ENCODE measurements around the gene KRTAP3-2.
"Not testable (repeated sequence)": the region's sequence is repeated elsewhere in the genome, so short reads cannot be mapped to it uniquely, and the experiment has no call there.

Gene KRTAP3-2

GRCh38 chr17:40999563-40999962 is at the start of gene KRTAP3-2:
Gene KRTAP3-2, minus strand, starts transcription at chr17:40999906. Its CDS starts 53 bp downstream, at chr17:40999853.
- not testable (repeated sequence) for H3K9ac ChIP-seq (ENCODE audit: low read depth, low read length); H3K9me3 ChIP-seq (ENCODE audit: control insufficient read depth, insufficient read depth, low read length); H3K4me1 ChIP-seq (ENCODE audit: insufficient read depth, low read length); H3K36me3 ChIP-seq (ENCODE audit: insufficient read depth, low read length)

- Histone ChIP-seq H3K9me3 (ENCODE audit: control insufficient read depth, insufficient read depth, low read length) (no peaks in the 10 kb centered on the region; the same call in 1 of the 2 replicates), H3K4me1 (ENCODE audit: insufficient read depth, low read length) (peaks cover 7% of the 10 kb centered on the region; the same call in 1 of the 2 replicates), H3K36me3 (ENCODE audit: insufficient read depth, low read length) (no peaks in the 10 kb centered on the region), H3K9ac (ENCODE audit: low read depth, low read length) (no peak overlapping the region)
Measured at GRCh38 chr17:41049110-41049509, 49.4 kb upstream of the KRTAP3-2 start.

GRCh38 chr17:41048441-41048840 is 48.7 kb upstream of the KRTAP3-2 start:
- Histone ChIP-seq H3K9me3 (ENCODE audit: control insufficient read depth, insufficient read depth, low read length) (no peaks in the 10 kb centered on the region), H3K4me1 (ENCODE audit: insufficient read depth, low read length) (peaks cover 7% of the 10 kb centered on the region; the same call in 1 of the 2 replicates), H3K36me3 (ENCODE audit: insufficient read depth, low read length) (no peaks in the 10 kb centered on the region), H3K9ac (ENCODE audit: low read depth, low read length) (no peak overlapping the region)

GRCh38 chr17:41046735-41047465 is 47.2 kb upstream of the KRTAP3-2 start, which contains the start of gene KRTAP2-1:
Gene KRTAP2-1, minus strand, starts transcription at chr17:41047316. Its CDS starts 49 bp downstream, at chr17:41047267.
- H3K36me3 ChIP-seq (ENCODE audit: insufficient read depth, low read length); H3K9me3 ChIP-seq (ENCODE audit: control insufficient read depth, insufficient read depth, low read length); H3K4me1 ChIP-seq (ENCODE audit: insufficient read depth, low read length); H3K9ac ChIP-seq (ENCODE audit: low read depth, low read length): not testable (repeated sequence)

DNA sequence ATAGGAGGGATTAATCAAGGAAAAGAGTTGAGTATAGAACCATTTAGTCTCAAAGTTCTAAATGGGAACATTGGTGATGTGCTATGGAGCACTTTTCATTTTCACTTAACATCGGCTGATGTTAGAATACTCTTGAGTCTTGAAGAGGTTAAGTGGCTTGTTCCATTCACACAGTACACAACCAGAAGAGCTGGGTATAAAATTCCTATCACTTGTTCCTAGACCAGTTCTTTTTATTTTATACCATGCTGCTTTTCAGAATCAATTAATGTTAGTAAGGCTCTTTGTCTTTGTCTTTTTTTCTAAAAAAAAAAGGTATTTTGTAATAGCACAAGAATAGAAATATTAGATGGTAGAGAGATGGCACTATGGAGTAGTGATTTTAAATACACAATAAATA is 43.2 kb upstream of the KRTAP3-2 start:
- Histone ChIP-seq H3K9me3 (ENCODE audit: control insufficient read depth, insufficient read depth, low read length) (no peaks in the 10 kb centered on the region), H3K4me1 (ENCODE audit: insufficient read depth, low read length) (peaks cover 10% of the 10 kb centered on the region; the same call in 1 of the 2 replicates), H3K9ac (ENCODE audit: low read depth, low read length) (no peak overlapping the region), H3K36me3 (ENCODE audit: insufficient read depth, low read length) (no peaks in the 10 kb centered on the region)

DNA sequence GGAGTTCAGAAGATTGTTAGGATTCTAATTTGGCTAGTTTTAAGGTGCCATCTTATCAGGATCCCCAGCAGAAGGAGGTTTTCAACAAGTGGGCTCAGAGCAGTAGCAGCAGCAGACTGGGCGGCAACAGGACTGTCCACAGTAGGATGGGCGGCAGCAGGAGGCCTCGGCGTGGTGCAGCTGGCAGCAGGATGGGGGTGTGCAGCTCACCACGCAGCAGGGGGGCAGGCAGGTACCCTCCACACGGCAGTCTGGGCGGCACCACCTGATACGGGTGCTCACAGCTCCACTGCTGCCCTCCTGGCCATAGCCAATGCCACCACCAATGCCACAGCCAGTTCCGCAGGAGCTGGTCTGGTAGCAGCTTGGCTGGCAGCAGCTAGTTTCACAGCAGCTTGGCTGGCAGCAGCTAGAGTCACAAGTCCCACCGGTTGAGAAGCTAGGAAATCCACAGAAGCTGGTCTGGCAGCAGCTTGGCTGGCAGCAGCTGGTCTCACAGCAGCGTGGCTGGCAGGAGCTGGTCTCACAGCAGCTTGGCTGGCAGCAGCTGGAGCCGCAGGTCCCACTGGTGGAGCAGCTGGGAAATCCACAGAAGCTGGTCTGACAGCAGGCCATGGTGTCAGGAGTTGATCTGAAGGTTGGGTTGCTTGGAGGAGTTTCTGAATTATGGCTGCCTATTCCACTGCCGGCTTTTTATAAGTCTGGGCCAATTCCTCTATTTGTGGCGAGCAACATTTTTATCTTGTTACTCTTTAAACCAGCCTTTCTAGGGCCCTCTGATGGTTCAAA is 41.3 kb upstream of the KRTAP3-2 start, which contains the start of gene KRTAP1-1:
TSS of gene KRTAP1-1 (minus strand) at position 668 of the 789 bp plus-strand sequence. CDS start at position 615, 53 bp downstream.
- H3K9ac ChIP-seq (ENCODE audit: low read depth, low read length); H3K9me3 ChIP-seq (ENCODE audit: control insufficient read depth, insufficient read depth, low read length); H3K36me3 ChIP-seq (ENCODE audit: insufficient read depth, low read length): not testable (repeated sequence)
- H3K4me1 ChIP-seq (ENCODE audit: insufficient read depth, low read length), result peaks cover 12% of the 10 kb centered on the region; the same call in 1 of the 2 replicates

- Histone ChIP-seq H3K9me3 (ENCODE audit: control insufficient read depth, insufficient read depth, low read length) (no peaks in the 10 kb centered on the region), H3K9ac (ENCODE audit: low read depth, low read length) (no peak overlapping the region), H3K4me1 (ENCODE audit: insufficient read depth, low read length) (peaks cover 12% of the 10 kb centered on the region; the same call in 1 of the 2 replicates), H3K36me3 (ENCODE audit: insufficient read depth, low read length) (no peaks in the 10 kb centered on the region)
Measured at GRCh38 chr17:41037853-41038350, 38.2 kb upstream of the KRTAP3-2 start.

DNA sequence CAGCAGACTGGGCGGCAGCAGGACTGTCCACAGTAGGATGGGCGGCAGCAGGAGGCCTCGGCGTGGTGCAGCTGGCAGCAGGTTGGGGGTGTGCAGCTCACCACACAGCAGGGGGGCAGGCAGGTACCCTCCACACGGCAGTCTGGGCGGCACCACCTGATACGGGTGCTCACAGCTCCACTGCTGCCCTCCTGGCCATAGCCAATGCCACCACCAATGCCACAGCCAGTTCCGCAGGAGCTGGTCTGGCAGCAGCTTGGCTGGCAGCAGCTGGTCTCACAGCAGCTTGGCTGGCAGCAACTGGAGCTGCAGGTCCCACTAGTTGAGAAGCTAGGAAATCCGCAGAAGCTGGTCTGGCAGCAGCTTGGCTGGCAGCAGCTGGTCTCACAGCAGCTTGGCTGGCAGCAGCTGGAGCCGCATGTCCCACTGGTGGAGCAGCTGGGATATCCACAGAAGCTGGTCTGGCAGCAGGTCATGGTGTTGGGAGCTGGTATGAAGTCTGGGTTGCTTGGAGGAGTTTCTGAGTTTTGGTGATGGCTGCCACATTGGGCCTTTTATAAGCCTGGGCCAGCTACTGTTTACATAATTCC is 34.7 kb upstream of the KRTAP3-2 start, which contains the start of gene KRTAP1-3:
TSS of gene KRTAP1-3 (minus strand) at position 529 of the 590 bp plus-strand sequence. CDS start at position 476, 53 bp downstream.
- H3K9ac ChIP-seq (ENCODE audit: low read depth, low read length); H3K36me3 ChIP-seq (ENCODE audit: insufficient read depth, low read length); H3K9me3 ChIP-seq (ENCODE audit: control insufficient read depth, insufficient read depth, low read length): not testable (repeated sequence)
- peaks cover 12% of the 10 kb centered on the region; the same call in 1 of the 2 replicates for H3K4me1 ChIP-seq (ENCODE audit: insufficient read depth, low read length)

DNA sequence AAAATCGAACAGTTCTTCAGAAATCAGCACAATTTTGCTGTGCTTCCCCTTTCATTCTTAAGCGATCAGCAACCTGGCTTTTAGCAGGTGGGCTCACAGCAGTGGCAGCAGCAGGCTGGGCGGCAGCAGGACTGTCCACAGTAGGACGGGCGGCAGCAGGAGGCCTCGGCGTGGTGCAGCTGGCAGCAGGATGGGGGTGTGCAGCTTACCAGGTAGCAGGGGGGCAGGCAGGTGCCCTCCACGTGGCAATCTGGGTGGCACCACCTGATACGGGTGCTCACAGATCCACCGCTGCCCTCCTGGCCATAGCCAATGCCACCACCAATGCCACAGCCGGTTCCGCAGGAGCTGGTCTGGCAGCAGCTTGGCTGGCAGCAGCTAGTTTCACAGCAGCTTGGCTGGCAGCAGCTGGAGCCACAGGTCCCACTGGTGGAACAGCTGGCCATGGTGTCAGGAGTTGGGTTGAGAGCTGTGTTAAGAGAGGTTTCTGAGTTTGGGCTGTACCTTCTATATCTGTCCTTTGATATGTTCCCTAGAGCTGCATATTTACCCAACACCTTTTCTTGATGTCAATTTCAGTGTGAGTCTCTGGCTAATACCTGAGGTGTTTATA is 30.0 kb upstream of the KRTAP3-2 start, which contains the start of gene KRTAP1-4:
TSS of gene KRTAP1-4 (minus strand) at position 563 of the 613 bp plus-strand sequence. CDS start at position 446, 117 bp downstream.
- Histone ChIP-seq H3K9ac (ENCODE audit: low read depth, low read length) (no peak within 1 kb of the TSS), H3K4me1 (ENCODE audit: insufficient read depth, low read length) (no peaks in the 10 kb centered on the region), H3K9me3 (ENCODE audit: control insufficient read depth, insufficient read depth, low read length) (no peaks in the 10 kb centered on the region), H3K36me3 (ENCODE audit: insufficient read depth, low read length) (no peaks in the 10 kb centered on the region)

DNA sequence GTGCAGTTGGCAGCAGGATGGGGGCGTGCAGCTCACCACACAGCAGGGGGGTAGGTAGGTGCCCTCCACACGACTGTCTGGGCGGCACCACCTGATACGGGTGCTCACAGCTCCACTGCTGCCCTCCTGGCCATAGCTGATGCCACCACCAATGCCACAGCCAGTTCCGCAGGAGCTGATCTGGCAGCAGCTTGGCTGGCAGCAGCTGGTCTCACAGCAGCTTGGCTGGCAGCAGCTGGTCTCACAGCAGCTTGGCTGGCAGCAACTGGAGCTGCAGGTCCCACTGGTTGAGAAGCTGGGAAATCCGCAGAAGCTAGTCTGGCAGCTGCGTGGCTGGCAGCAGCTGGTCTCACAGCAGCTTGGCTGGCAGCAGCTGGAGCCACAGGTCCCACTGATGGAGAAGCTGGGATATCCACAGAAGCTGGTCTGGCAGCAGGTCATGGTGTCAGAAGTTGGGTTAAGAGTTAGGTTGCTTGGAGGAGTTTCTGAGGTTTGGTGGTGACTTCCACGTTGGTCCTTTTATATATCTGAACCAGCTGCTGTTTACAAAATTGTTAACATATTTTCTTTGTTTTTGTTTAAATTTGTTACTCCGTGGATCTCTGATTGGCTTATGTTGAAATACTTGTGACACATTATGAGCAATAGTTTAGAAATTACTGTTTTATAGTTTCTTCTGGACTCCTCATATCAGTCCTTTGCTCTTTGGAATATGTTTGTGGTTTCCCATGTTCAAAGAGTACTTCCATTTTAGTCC is 27.2 kb upstream of the KRTAP3-2 start, which contains the start of gene KRTAP1-5:
TSS of gene KRTAP1-5 (minus strand) at position 494 of the 757 bp plus-strand sequence. CDS start at position 441, 53 bp downstream.
- Histone ChIP-seq H3K9me3 (ENCODE audit: control insufficient read depth, insufficient read depth, low read length) (no peaks in the 10 kb centered on the region), H3K4me1 (ENCODE audit: insufficient read depth, low read length) (no peaks in the 10 kb centered on the region), H3K36me3 (ENCODE audit: insufficient read depth, low read length) (no peaks in the 10 kb centered on the region), H3K9ac (ENCODE audit: low read depth, low read length) (no peak within 1 kb of the TSS)

GRCh38 chr17:41024697-41025096 is 25.0 kb upstream of the KRTAP3-2 start:
- no peaks in the 10 kb centered on the region for H3K9me3 ChIP-seq (ENCODE audit: control insufficient read depth, insufficient read depth, low read length)
- H3K4me1 ChIP-seq (ENCODE audit: insufficient read depth, low read length), result no peaks in the 10 kb centered on the region

DNA sequence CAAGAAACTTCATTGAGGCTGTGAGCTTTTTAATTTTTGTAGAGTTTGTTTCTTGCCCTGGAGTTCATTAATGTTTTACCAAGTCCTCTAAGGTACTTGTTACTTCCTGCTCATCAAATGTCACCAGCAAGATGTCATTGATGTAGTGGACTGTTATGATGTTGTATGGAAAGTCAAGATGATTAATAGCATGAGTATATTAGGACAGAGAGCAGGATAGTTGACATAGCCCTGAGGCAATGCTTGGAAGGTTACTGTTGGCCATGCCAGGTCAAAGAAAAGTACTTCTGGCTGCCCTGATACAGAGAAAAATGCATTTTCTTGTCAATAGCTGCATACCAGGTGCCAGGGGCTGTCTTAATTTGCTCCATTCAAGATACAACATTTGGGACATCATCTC is 20.6 kb upstream of the KRTAP3-2 start:
- no peaks in the 10 kb centered on the region for H3K36me3 ChIP-seq (ENCODE audit: insufficient read depth, low read length)
- no peak overlapping the region for H3K9ac ChIP-seq (ENCODE audit: low read depth, low read length)
- no peaks in the 10 kb centered on the region for H3K9me3 ChIP-seq (ENCODE audit: control insufficient read depth, insufficient read depth, low read length)
- no peaks in the 10 kb centered on the region for H3K4me1 ChIP-seq (ENCODE audit: insufficient read depth, low read length)

More at GRCh38 chr17:41024697-41025096, 25.0 kb upstream of the KRTAP3-2 start:
- Histone ChIP-seq H3K36me3 (ENCODE audit: insufficient read depth, low read length) (no peaks in the 10 kb centered on the region), H3K9ac (ENCODE audit: low read depth, low read length) (no peak overlapping the region)

GRCh38 chr17:41019415-41019814 is 19.7 kb upstream of the KRTAP3-2 start:
- H3K9me3 ChIP-seq (ENCODE audit: control insufficient read depth, insufficient read depth, low read length), result no peaks in the 10 kb centered on the region
- no peaks in the 10 kb centered on the region for H3K36me3 ChIP-seq (ENCODE audit: insufficient read depth, low read length)
- no peaks in the 10 kb centered on the region for H3K4me1 ChIP-seq (ENCODE audit: insufficient read depth, low read length)
- H3K9ac ChIP-seq (ENCODE audit: low read depth, low read length), result no peak overlapping the region

Measured in ES-I3 (cell line).